Retina (tissue), 1 donor: Measurements from ENCODE around the gene ABTB2.

Experiments used
- DNase-seq: peaks from one replicate; pipeline ENCODE4 v3.0.0-alpha.2; 2016

ABTB2 gene

DNA sequence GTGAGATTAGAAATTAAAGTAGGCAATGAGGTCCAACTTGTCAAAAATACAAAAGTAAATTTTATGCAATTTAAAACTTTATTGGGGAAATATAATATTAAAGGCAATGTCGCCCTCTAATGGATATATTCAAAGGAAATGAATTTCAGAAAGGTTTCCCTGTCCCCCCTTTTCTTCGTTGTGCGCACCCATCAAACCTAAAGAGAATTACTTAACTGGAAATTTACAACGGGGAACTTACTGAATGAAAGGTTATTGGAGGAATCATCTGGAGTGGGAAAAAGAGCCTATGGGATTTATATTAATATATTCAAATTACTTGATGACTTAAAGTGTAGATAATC lies 1.7 kb upstream of the ABTB2 start:
- no peak for DNase-seq

DNA sequence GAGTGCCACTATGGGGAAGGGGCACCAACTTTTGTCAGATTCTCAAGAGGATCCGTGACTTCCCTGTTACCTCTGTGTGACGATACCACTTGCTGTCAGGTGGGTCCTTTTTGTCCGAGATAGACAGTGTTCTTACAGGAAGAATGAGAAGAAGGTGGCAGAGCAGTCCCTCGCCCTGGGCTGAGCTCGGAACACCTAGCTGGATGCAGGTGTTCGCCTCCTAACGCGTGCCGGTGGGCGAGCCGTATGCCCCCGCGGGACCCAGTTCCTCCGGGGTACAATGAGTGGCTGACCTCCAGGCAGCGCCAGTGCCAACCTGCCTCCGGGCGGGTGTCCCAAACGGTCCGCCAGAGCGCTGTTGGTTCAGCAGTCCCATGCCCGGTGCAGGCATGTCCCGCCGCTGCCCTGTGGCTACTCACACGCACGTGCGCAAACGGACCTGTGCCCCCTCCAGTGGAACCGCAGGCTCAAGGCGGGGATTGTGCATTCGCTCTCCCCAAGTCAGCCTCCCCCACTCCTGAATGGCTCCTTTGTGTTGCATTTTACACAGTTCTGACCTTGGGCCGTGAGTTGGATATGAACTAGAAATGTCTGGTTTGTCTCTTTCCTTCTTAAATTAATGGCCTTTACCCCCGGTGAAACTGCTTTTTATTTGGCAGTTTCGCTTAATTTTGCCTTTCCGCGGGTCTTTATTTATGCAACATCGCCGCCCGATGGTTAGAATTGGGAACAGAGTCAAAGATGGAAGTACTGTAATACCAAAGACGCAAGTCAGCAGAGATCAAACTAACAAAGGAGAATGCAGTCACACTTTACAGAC lies 1.1 kb upstream of the ABTB2 start:
- DNase-seq: peak; percentile 92

DNA sequence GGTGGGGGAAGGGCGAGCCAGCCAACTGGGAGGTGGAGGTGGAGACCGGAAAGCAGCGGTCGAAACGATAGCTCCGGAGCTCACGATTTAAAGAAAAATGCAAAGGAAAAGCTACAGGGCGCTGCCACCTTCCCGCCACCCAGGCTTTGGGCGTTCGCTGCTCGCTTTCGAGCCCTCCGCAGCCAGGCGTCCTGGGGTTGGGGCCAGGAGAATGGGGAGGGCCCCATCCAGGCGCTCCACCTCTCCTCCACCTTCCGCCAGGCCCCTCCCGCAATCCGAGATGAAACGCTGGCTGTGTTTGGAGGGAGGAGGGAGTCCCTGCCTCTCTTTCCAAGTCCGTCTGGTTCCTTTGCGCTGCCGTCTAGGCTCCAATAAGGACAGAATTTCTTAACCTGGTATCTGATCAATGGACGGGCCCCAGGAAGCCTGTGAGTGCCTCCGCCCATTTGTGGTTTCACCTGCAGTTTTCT lies 483 bp upstream of the ABTB2 start:
- DNase-seq: peak; percentile 85

DNA sequence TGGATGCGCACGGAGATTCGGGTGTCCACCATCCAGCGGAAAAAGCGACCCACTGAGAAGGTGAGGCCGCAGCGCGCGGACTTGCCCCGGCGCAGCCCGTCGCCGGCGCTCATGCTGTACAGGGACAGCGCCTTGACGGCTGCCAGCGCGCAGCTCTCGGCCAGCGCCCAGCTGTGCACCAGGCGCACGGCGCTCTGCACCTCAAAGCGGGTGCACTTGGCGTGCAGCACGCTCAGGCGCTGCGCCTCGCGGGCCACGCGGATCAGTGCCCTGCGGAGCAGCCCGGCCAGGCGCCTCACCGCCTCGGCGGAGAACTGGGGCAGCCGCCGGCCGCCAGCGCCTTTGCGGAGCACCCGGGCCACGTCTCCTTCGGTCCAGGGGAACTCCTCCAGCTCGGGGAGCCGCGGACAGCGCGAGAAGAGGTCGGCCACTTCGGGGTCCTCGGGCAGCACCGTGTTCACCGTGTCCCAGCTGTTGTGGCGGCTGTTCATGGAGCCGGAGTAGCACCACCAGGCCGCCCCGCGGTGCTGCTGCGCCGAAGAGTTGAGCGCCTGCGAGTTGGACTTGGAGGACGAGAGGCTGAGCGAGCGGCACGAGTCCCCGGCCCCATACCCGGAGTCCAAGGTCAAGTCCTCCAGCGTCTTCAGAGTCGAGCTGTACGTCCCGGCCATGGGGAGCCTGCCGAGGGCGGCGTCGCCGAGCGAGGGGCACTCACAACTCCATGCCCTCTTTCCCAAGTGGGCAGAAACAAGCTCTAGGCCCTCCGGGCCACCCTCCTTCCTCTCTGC lies 703 bp downstream of the ABTB2 start:
- DNase-seq: peak; percentile 90

DNA sequence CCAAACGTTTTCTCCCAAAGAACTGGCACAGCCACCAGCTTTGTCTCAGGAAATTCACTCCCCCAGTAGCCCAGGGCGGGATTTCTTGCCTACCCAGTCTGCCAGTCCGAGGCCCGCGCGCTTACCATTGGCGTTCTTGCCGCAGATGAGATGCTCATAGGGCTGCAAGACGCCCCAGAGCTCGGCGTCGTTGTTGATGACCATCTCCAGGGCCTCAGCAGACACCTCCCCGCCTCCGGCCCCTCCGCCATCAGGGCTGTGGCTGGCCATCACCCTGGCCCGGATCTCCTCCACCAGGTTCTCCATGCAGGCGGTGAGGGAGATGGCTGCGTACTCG lies 1.3 kb downstream of the ABTB2 start:
- no peak for DNase-seq

DNA sequence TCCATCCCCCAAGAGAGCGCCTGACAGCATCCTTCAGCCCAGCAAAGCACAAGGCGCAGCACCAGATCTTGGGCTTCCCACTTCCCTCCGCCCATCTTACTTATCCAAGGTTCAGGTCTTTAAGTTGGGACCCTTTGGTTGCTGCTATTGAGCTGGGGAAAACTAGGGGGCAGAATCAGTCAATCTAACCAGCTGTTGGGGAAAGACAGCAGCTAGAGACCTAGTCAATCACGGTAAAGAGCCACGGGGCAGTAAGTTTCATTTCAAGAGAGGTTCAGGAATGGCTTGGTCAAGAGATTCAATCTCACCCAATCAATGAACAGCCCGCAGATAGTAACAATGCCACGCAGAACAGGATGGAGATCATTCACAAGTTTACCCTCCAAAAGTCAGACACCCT lies 1.7 kb downstream of the ABTB2 start:
- no peak for DNase-seq

DNA sequence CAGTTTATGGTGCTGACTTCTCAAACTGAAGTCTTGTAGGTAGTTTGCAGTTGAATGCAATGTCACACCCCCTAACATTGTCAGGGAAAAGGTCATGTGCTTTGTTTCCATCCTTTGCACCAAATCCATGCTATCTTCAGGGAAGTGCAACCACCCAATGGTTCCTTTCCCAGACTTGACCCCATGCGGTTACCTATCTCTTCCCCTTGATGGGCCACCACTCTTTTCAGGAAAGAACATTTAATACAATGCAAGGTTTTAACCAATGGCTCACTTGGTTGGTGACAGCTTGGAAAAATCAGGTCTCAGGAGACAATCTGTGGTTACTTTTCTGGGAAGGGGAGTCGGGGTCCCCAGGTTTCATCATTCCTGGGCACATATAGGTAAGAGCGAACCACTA lies 2.1 kb downstream of the ABTB2 start:
- DNase-seq: no peak

DNA sequence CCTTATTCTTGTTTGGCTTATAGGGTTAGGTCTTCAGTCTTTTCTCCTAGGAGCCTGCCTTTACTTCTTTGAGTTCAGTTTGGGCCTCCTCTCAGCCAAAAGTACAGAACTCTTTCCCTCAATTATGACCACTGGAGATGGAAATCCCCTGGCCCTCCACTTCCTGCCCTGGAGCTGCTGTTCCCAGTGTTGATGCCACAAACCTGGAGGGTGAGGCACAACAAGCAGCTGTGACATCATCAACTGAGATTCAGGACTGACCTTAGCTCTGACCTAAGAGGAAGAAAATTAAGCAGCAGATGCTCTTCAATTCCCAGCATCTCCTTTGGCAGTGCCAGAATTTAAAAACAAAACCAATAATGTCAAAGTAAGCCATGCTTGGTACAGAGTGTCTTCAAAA lies 3.0 kb downstream of the ABTB2 start:
- no peak for DNase-seq

DNA sequence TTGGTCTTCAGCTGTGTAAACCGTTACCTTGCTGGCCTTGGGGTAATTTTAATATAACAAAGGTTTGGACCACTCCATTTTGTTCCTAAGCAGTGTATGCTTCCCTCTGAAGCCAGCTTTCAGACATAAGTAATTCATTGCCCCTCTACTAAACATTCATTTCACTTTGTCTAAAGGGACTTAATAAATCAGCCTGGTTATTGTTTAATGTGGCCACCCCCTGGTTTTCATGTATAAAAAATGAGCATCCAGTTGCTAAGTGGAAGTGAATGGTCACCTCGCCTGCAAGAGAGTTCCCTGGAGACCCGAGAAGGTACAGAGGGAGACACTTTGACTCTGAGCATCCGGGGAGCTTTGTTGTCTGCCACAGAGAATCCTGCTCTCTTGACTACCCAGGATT lies 3.9 kb downstream of the ABTB2 start:
- peak; percentile 31 for DNase-seq

DNA sequence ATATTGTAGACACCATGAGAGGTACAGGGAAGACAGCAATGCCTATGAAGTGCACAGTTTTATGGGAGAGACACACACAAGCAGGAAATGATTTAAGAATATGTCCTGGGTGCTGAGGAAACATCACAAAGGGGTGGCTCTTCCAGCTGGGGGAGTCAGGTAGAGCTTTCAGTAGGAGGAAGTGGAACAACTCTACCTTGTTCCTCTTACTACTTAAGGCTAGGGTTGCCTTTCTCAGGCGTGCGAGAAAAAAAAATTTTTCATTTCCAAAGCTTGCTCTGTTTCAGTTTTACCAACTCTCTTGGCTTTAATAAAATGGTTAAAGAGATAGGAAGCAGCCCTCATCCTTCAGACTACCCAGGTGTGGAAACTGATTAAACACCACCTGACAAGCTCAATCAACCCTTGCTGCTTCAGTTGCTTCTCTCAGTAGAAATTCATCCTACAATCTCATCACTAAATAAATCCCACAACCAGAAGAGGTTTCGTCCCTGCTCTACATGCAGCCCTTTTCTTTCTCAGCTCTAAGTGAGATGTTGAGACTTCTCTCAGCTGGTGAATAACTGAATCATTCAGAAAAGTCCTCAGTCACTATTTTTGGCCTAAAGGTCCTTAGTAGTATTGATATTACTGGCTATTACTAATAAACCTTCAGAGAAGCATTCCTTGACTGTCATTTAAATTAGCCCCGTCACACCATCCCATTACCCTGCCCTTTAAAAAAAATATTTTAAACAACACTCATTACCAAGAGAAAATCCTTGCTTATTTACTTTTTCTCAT lies 5.9 kb downstream of the ABTB2 start:
- DNase-seq: no peak

DNA sequence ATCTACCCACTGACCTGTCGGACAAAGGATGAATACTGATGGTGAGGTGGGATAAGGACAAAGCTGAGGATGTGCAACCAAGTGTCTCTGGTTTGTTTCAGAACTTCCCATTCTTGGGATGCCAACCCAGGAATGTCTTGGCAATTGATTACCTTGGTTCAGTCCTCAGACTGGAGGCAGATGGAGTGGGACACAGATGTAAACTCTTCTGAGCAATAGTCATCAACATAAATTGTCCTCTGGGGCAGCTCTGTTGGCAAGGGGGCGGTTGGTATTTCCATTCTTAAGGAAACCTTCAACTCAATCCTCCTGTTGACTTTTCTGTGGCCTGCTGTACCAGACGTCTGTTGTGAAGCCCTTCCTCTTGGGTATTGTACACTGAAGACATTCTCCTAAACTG lies 6.8 kb downstream of the ABTB2 start:
- DNase-seq: no peak

DNA sequence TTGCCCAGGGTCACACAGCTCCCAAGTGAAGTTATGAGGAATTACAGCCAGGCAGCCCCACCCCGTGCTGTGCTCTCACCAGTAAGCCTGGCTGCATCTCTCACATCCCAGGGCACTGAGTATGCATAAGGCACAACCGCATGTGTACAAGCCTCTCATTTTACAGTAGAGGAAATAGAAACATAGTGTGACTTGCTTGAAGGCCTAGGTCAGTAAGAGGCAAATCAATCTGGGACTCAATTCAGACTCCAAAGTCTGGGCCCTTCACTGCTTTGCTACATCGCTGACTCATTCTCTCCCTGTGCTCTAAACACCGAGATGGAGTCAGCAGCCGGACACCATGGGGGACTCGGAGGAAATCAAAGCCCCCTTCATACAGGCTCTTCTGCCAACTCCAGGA lies 7.9 kb downstream of the ABTB2 start:
- DNase-seq: no peak

DNA sequence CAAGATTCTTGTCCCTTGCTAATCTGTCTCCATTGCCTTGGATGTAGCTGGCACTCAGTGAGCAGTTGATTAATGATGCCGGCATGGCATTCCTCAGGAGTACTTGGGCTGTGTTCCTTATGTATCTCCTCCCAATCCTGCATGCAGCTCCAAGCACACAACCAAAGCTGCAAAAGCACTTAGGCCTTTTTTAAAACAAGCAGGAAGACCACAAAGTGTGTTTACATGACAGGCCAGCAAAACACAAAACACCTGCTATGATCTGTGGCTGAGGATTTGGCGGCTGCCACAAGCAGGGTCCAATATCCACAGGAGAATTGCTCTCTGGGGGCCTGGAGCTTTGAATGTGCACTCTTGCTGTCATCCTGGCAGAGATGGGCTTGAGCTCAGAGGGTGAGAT lies 8.9 kb downstream of the ABTB2 start:
- no peak for DNase-seq

DNA sequence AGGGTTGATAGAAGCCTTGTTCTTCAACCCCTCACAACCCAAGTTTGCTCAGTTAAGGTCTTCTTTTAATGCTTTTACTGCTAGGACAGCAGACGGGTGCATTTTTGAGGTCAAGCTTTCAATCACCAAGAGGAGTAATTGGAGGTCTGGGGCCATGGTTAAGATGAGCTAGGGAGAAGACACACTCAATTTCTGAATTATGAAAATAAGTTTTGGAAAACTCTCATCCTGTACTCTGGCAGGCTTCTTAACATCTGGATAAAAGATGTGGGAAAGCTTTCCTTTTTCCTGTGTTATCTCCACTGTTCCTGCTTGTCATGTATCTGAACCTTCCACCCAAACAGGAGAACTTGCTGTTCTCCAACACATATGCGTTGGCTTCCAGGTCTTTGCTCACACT lies 9.7 kb downstream of the ABTB2 start:
- DNase-seq: no peak

DNA sequence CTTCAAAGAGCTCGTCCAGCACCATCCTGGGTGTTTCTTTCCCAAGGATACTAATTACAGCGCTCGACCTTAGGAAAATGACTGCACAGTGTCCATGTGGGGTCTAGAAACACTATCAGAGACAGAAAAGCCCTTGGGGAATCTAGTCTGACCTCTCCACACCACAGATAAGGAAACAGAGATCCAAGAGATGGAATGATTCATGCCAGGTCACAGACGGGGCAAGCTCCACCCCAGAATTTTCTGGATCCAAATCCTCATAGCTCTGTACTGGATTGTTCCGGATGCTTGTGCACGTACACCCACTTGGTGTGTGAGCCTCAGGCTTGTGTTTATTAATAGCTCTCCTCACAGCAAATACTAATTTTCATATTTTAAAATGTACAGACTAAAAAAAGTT lies 11.3 kb downstream of the ABTB2 start:
- DNase-seq: no peak

DNA sequence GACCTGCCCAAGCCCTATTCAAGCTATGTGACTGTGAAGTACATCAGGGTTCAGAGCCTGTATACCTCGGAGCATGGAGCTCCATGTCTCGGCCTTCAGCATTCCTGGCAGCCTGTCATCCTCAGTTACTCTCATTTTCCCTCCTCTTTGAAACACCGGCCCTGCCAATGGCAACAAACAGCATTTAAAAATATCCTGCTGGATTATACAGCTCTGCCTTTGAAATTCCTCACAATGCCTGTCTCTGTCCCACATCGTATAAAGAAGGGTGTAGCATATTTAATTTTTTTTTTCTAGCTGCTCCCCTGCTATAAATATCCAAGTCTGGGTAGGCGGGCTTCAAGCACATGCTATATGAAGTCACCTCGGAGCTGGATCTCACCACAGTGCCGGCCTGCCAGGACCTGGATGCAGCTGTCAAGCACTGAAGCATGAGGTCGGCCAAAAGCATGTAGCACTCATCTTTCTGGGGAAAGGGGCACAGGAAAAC lies 11.8 kb downstream of the ABTB2 start:
- DNase-seq: peak; percentile 57

DNA sequence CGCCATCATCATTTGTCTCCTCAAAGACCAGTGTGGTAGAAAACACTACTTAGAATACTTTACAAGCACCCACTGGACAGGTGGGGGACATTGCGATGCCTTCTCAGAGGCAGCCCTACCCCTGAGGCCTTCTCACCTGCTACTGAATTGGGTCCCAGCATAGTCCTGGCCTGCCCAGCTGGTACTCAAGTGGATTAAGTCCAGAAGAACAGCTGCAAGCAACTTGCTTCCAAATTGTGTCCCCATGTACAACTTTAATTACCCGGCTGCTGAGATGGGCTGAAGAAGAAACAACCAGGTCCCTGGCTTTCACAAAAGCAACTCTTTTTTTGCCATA lies 12.3 kb downstream of the ABTB2 start:
- DNase-seq: no peak

DNA sequence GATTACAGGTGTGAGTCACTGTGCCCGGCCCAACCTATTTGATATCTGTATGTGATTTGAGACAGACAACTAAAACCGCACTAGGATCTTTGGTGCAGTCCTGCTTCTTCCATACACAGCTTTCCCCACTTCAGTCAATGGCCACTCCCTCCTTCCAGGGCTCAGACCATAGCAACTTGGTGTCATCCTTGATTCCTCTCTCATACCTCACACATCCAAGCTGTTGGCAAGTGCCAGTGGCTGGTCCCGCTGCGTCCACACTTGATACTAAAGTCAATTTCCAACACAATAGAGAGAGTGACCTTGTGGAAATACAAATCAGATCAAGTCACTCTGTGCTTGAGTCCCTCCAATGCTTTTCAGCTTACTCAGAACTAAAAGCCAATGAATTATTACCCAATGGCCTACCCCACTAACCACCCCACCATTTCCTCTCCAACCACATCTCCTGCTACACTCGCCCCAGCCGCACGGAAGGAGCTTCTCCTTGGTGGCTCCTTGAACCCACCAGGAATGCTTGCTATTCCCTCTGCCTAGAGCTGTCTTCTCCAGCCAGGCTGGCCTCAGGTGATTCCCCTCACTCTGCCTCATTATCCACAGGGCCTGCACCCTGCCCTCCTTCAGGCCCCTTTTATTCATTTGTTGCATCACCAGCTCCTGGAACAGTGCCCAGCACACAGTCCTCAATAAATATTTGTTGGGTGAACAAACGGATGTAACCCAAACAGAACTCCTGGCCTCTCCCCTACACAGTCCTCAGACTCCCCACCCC lies 12.9 kb downstream of the ABTB2 start:
- no peak for DNase-seq

DNA sequence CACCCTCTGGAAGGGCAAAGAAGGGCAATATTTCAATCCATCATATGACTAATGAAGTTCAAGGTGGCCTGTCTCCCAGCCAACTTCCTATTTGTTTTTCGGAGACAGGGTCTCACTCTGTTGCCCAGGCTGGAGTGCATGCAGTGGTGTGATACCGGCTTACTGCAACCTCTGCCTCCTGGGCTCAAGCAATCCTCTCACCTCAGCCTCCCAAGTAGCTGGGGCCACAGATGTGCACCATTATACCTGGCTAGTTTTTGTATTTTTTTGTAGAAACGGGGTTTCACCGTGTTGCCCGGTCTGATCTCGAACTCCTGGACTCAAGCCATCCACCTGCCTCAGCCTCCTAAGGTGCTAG lies 13.4 kb downstream of the ABTB2 start:
- no peak for DNase-seq

DNA sequence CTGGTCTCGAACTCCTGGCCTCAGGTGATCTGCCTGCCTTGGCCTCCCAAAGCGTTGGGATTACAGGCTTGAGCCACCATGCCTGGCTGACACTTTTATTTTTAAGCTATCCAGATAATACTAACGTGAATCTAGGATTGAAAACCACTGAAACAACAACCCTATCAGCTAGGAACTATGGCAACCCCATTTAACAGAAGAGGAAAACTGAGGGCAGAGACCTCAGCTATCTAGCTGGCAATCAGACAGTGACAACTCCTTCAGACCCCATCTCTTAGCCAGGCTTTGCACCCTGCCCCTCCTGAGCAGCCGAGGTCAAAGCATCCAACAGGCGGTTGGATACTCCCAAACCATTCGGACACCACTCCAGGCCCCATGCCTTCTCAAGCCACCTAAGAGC lies 14.1 kb downstream of the ABTB2 start:
- no peak for DNase-seq

DNA sequence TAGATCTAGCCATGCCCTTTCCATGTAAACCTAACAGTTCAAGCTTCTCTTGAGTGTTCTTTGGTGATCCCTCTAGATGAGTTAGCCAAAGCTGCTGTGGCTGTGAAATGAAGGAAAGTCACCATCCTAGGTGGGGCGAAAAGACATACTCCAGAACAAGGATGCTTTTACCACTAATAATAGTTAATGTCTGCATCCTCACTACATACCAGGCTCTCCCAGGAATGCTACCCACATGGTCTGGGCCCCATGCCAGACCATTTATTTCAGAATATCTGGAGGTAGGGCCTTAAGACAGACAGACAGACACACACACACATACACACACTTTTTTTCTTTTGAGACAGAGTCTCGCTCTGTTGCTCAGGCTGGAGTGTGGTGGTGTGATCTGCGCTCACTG lies 14.7 kb downstream of the ABTB2 start:
- DNase-seq: no peak

DNA sequence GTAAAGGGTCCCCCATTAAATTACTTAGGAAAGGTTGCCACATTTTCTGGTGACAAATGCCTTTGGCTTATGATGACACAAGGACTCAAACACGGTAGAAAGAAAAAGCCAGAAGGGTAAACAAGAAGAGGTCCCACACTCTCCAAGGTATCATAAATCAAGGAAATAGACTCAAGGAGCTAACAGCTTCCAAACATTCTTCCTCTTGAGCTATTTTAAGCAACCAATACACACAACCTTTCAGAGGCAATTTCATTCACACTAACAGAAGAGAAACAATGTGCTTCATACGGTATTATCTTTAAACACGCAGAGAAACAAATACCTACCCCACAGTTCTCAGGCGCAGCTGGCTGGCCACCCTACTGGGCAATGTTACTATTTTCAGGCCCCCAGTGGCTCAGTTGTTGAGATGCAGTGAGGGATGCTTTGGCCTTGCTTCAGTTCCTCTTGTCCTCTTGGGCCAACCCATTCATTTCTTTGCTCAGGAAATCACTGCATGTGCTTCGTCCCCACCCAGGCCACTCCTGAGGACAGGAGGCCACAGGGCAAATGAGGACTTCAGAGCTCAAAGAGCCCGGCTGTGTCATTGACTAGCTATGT lies 15.8 kb downstream of the ABTB2 start:
- no peak for DNase-seq

DNA sequence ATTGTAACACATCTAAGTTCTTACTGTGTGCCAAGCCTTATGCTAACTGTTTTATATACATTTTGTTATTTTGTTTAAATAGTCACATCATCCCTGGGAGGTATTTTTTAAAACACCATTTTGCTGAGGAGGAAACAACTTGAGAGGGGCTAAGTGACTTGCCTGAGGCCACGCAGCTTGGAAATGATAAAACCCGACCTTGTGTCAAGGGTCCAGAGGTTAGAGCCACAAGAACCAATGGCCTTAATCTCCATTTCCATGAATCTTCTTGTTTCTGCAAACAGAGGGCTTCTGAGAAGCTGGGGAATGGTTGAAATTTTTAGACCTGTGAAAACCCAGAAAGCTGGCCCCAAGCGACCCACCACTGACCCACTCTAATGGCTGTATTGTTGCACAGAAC lies 16.7 kb downstream of the ABTB2 start:
- DNase-seq: no peak
